Measurements from ENCODE around the gene POPDC2. TPM values are rescaled to one million over a fixed set of nuclear protein-coding genes. Genes with fewer than 3 reads are reported as not detected.

The POPDC2 gene
- total RNA-seq, 1 donor from 2014 or later, result 1.4 TPM

DNA sequence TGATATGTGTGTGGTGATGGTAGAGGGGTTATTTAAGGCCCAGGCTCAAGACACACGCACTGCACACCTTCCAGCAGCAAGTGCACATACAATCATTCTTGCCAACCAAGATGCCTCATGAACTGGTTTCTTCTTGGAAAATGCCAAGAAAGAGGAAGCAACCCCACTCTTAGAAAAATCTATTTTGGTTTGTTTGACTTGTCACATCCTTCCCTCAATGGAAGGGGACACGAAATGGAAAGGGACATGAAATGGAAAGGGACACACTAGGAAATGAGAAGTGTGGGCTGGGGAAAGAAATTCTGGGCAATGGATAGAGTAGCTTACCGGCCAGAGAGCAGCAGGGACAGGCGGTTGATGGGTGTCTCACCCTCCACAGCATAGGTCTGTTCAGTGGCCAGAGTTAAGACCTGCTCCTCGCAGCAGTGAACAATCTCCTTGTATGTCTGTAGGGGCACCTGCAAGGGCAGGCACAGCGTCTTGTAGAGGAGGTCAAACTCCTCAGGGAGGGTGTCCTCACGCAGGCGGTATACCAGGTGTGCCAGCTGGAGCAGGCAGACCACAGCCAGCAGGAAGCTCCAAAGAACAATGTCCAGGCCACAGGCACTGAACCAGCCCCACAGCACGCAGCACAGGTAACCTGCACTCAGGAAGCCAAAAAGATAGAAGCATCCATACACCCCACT is 640 bp downstream of the POPDC2 start:
- no peak for DNase-seq
- Mint-ChIP-seq H3K36me3 (ENCODE audit: unreplicated experiment) (no peaks in the 10 kb centered on the region), H3K27ac (ENCODE audit: unreplicated experiment) (no peak overlapping the region), H3K4me3 (ENCODE audit: unreplicated experiment) (no peak overlapping the region), H3K9me3 (ENCODE audit: unreplicated experiment) (no peaks in the 10 kb centered on the region), H3K4me1 (ENCODE audit: low read depth, unreplicated experiment) (peaks cover 3% of the 10 kb centered on the region), H3K27me3 (ENCODE audit: unreplicated experiment) (peaks cover 2% of the 10 kb centered on the region)
- TF ChIP-seq, protein P1, sequence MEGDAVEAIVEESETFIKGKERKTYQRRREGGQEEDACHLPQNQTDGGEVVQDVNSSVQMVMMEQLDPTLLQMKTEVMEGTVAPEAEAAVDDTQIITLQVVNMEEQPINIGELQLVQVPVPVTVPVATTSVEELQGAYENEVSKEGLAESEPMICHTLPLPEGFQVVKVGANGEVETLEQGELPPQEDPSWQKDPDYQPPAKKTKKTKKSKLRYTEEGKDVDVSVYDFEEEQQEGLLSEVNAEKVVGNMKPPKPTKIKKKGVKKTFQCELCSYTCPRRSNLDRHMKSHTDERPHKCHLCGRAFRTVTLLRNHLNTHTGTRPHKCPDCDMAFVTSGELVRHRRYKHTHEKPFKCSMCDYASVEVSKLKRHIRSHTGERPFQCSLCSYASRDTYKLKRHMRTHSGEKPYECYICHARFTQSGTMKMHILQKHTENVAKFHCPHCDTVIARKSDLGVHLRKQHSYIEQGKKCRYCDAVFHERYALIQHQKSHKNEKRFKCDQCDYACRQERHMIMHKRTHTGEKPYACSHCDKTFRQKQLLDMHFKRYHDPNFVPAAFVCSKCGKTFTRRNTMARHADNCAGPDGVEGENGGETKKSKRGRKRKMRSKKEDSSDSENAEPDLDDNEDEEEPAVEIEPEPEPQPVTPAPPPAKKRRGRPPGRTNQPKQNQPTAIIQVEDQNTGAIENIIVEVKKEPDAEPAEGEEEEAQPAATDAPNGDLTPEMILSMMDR (IDR thresholded peaks at IDR 0.05; ENCODE audit: partially characterized antibody, unreplicated experiment), result no peak

DNA sequence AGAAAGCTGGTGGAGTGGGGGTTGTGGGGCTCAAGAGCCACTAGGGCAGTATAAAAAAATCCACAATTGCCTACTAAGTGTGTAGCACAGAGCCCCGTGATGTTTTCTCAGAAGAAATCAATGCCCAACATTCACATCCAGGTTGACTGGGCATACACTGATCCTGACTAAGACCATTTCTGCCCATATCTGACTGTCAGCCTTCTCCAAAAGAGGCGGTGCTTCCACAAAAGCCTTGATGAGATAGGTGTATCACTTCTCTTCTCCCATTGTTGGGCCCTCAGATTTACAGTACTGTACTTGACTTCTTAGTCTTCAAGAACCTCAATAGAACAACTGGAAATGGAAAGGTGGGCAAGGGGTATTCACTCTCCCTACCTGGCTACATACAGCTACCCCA is 1.4 kb downstream of the POPDC2 start:
- H3K27me3 Mint-ChIP-seq (ENCODE audit: unreplicated experiment), result peaks cover 2% of the 10 kb centered on the region
- no peak overlapping the region for H3K27ac Mint-ChIP-seq (ENCODE audit: unreplicated experiment)
- no peak for DNase-seq
- no peaks in the 10 kb centered on the region for H3K36me3 Mint-ChIP-seq (ENCODE audit: unreplicated experiment)
- H3K9me3 Mint-ChIP-seq (ENCODE audit: unreplicated experiment), result no peaks in the 10 kb centered on the region
- TF ChIP-seq, protein P1 (IDR thresholded peaks at IDR 0.05; ENCODE audit: partially characterized antibody, unreplicated experiment), result no peak
- no peak overlapping the region for H3K4me3 Mint-ChIP-seq (ENCODE audit: unreplicated experiment)
- H3K4me1 Mint-ChIP-seq (ENCODE audit: low read depth, unreplicated experiment), result peaks cover 3% of the 10 kb centered on the region

GRCh38 chr3:119657887-119658702 is 2.3 kb downstream of the POPDC2 start:
- Mint-ChIP-seq H3K27me3 (ENCODE audit: unreplicated experiment) (peaks cover 2% of the 10 kb centered on the region), H3K9me3 (ENCODE audit: unreplicated experiment) (no peaks in the 10 kb centered on the region), H3K36me3 (ENCODE audit: unreplicated experiment) (no peaks in the 10 kb centered on the region), H3K4me1 (ENCODE audit: low read depth, unreplicated experiment) (peaks cover 3% of the 10 kb centered on the region), H3K4me3 (ENCODE audit: unreplicated experiment) (no peak overlapping the region), H3K27ac (ENCODE audit: unreplicated experiment) (no peak overlapping the region)
- no peak for DNase-seq
- TF ChIP-seq, protein P1 (IDR thresholded peaks at IDR 0.05; ENCODE audit: partially characterized antibody, unreplicated experiment), result no peak

DNA sequence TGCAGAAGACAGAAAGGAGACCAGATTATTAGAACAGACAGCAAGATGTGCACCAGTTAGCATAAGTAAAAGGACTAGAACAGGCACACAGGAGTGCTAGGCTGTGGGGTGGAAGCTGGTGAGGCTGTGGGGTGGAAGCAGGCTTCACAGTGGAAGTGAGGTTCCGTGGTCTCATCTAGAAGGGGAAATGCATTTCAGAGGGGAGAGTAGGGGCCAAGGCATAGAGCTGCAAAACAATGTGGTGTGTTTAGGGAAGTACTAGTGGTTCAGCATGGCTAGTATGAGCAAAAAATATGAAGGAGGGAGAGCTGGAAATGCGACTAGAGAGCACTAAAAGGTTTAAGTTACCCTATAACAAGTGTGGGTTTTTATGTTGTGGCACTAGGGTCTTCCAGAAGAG is 6.5 kb downstream of the POPDC2 start:
- H3K27me3 Mint-ChIP-seq (ENCODE audit: unreplicated experiment), result peaks cover 2% of the 10 kb centered on the region
- no peaks in the 10 kb centered on the region for H3K9me3 Mint-ChIP-seq (ENCODE audit: unreplicated experiment)
- no peak overlapping the region for H3K4me3 Mint-ChIP-seq (ENCODE audit: unreplicated experiment)
- H3K36me3 Mint-ChIP-seq (ENCODE audit: unreplicated experiment), result no peaks in the 10 kb centered on the region
- no peaks in the 10 kb centered on the region for H3K4me1 Mint-ChIP-seq (ENCODE audit: low read depth, unreplicated experiment)
- H3K27ac Mint-ChIP-seq (ENCODE audit: unreplicated experiment), result no peak overlapping the region
- DNase-seq, result no peak
- TF ChIP-seq, protein P1 (IDR thresholded peaks at IDR 0.05; ENCODE audit: partially characterized antibody, unreplicated experiment), result no peak
